HTERT RPE-1 (cell line): ENCODE results near the gene C9orf50.

Experiments
- in situ Hi-C: fragments of 300-500 bp; cut with MboI; formaldehyde crosslinking; loops from 4 replicates; pipeline ENCODE4 v1.14.3; 2020; ENCODE audit warnings: low sequenced_read_pairs

Gene C9orf50

GRCh38 chr9:129633207-129633606 is 12.3 kb upstream of the C9orf50 start:
- in situ Hi-C loops: no loop called here

- in situ Hi-C loops: no loop called here
These were observed 11.6 kb upstream of the C9orf50 start for GRCh38 chr9:129632460-129632859.

- in situ Hi-C loops: no loop called here
These were observed 10.8 kb upstream of the C9orf50 start for GRCh38 chr9:129631674-129632129.

- in situ Hi-C loops: no loop called here
These were observed 10.2 kb upstream of the C9orf50 start for GRCh38 chr9:129630967-129631673.

GRCh38 chr9:129629251-129629820 is 8.4 kb upstream of the C9orf50 start:
- in situ Hi-C loops: no loop called here

- in situ Hi-C loops: no loop called here
These were observed 7.8 kb upstream of the C9orf50 start for GRCh38 chr9:129628709-129629108.

- in situ Hi-C loops: no loop called here
These were observed 6.9 kb upstream of the C9orf50 start for GRCh38 chr9:129627556-129628440.

- in situ Hi-C loops: no loop called here
These were observed 5.9 kb upstream of the C9orf50 start for GRCh38 chr9:129626625-129627284.

GRCh38 chr9:129626079-129626624 is 5.3 kb upstream of the C9orf50 start, which contains the start of gene NTMT1:
TSS of gene NTMT1 (plus strand) at chr9:129626163. CDS start at chr9:129632704, 6,541 bp downstream.
- in situ Hi-C loops: no loop called here

- in situ Hi-C loops: loop anchor here (25.0 kb wide), 1 partner anchor 488 kb away; no protein-coding TSS in a partner anchor
These were observed 4.0 kb upstream of the C9orf50 start for GRCh38 chr9:129624947-129625346.

- in situ Hi-C loops: loop anchor here (25.0 kb wide), 1 partner anchor 487 kb away; no protein-coding TSS in a partner anchor
These were observed 3.4 kb upstream of the C9orf50 start for GRCh38 chr9:129624168-129624759.

GRCh38 chr9:129623331-129623730 is 2.4 kb upstream of the C9orf50 start:
- in situ Hi-C loops: loop anchor here (25.0 kb wide), 1 partner anchor 486 kb away; no protein-coding TSS in a partner anchor

- in situ Hi-C loops: loop anchor here (25.0 kb wide), 1 partner anchor 483 kb away; no protein-coding TSS in a partner anchor
These were observed 873 bp downstream of the C9orf50 start for GRCh38 chr9:129619787-129620668.

- in situ Hi-C loops: loop anchor here (25.0 kb wide), 1 partner anchor 480 kb away; no protein-coding TSS in a partner anchor
These were observed 3.7 kb downstream of the C9orf50 start for GRCh38 chr9:129617167-129617566.

GRCh38 chr9:129615407-129616285 is 5.3 kb downstream of the C9orf50 start:
- in situ Hi-C loops: loop anchor here (25.0 kb wide), 1 partner anchor 478 kb away; no protein-coding TSS in a partner anchor

GRCh38 chr9:129614932-129615331 is 6.0 kb downstream of the C9orf50 start:
- in situ Hi-C loops: loop anchor here (25.0 kb wide), 1 partner anchor 478 kb away; no protein-coding TSS in a partner anchor

GRCh38 chr9:129613520-129614175 is 7.3 kb downstream of the C9orf50 start:
- in situ Hi-C loops: loop anchor here (25.0 kb wide), 1 partner anchor 476 kb away; no protein-coding TSS in a partner anchor
